Activated CD4-positive, alpha-beta T cell treated with anti-CD3 and anti-CD28 coated beads for 4 hours (primary cell): ENCODE data around the gene SCEL.

Experiments used
- DNase-seq, 2 donors: peaks; one replicate each; pipeline ENCODE4 v3.0.0-alpha.2; 2020

Gene SCEL

GRCh38 chr13:77674852-77675251, 139.3 kb downstream of the SCEL start:
- DNase-seq: no peak

GRCh38 chr13:77678691-77679235, 143.3 kb downstream of the SCEL start:
- DNase-seq: no peak

DNA sequence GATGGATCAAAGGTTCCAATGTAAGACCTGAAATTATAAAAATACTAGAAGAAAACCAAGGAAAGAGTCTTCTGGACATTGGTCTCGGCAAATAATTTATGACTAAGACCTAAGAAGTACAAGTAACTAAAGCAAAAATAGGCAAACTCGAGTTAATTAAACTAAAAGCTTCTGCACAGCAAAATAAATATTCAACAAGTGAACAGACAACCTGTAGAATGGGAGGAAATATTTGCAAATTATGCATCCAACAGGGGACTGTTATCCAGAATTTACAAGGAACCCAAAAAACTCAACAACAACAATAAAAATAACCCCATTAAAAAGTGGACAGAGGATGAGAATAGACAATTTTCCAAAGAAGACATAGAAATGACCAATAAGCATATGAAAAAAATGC, 152.3 kb downstream of the SCEL start:
- DNase-seq: no peak

DNA sequence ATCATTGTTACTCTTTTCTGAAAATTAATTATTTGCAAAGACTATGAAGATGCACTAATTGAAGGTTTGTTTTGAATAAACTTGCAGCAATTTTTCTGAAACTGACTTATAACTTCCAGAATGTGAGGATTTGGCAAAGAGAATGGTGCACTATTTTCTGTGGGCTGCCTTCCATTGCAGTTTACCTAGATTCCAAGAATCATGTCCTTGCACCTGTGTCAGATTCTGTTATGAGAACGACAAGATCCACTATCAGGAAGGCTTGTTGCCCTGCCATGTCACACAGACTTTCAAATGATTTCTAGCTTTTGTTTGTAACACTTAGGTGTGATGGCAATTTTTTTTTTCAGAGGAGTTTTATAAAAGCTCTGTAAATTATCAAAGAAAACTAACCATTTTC, 156.4 kb downstream of the SCEL start:
- no peak for DNase-seq

GRCh38 chr13:77692746-77693448, 157.4 kb downstream of the SCEL start:
- no peak for DNase-seq

DNA sequence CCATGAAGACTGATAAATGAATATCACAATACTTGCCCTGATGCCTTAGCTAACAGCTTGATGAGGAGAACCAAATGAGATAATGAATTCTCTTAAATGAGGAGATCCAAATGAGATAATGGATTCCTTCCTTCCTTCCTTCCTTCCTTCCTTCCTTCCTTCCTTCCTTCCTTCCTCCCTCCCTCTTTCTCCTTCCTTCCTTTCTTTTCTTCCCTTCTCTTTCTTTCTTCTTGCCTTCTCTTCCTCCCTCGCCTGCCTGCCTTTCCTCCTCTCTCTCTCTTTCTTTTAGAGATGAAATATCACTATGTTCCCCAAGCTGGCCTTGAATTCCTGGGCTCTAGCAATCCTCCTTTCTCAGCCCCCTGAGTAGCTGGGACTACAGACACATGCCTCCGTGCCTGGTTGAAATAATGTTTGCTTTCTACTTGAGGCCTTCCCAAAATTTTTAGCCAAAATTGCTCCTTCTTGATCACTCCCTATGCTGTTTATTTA, 158.0 kb downstream of the SCEL start:
- DNase-seq: no peak
